Endothelial cell of umbilical vein (primary cell): ENCODE results near the gene ASIC4. TPM values are rescaled to one million over a fixed set of nuclear protein-coding genes. Genes with fewer than 3 reads are reported as not detected.

Source experiments
- BruUV-seq: library from RNA; stranded (reverse); fragments of 400-500 nt; replicated peaks from 2 replicates; lab custom pipeline; 2021; lab: Mats Ljungman, UMichigan
- CTCF ChIA-PET: fragments of 300-600, 350-600 bp; sonication (Branson Sonifier 250); formaldehyde crosslinking; loops from one replicate; lab custom pipeline; 2021; ENCODE audit warnings: antibody characterized with exemption, inconsistent platforms; lab: Charles Lee
- POLR2A ChIA-PET: fragments of 300-600, 350-600 bp; sonication (Branson Sonifier 250); formaldehyde crosslinking; loops from one replicate; lab custom pipeline; 2021; ENCODE audit warnings: antibody characterized with exemption, inconsistent platforms; lab: Charles Lee
- DNase-seq: peaks from one replicate; pipeline ENCODE4 v3.0.0-alpha.2; 2011; ENCODE audit warnings: low read depth, low spot score
- FAIRE-seq: peaks from 2 replicates; lab custom pipeline; 2011; peaks lifted over from hg19 to GRCh38; lab: Jason Lieb, UNC
- H2AFZ ChIP-seq: 2 replicates; pipeline ENCODE4 v1.6.0; 2012; ENCODE audit warnings: low read depth, low read length, control low read depth, inconsistent platforms
- H3K27ac ChIP-seq: 2 replicates; pipeline ENCODE4 v1.5.1; 2011; ENCODE audit warnings: low read depth, mild to moderate bottlenecking, control low read depth, low read length, moderate library complexity; ENCODE audit not compliant: insufficient read depth
- H3K27me3 ChIP-seq, 2 experiments: 2 replicates each; pipeline versions ENCODE4 v1.6.0 to v1.6.1; 2011; ENCODE audit warnings: low read length in 2 of 2, mixed read lengths in 1 of 2; ENCODE audit not compliant: control insufficient read depth in 2 of 2, insufficient read depth in 2 of 2
- H3K36me3 ChIP-seq, 2 experiments: 2 replicates in 1 of 2; 3 replicates in 1 of 2; pipeline ENCODE4 v1.5.1; 2011; ENCODE audit warnings: low read length in 2 of 2, mild to moderate bottlenecking in 1 of 2, moderate library complexity in 1 of 2; ENCODE audit not compliant: control insufficient read depth in 2 of 2, insufficient read depth in 2 of 2; ENCODE audit errors: extremely low read depth in 1 of 2
- H3K4me1 ChIP-seq: 3 replicates; pipeline ENCODE4 v1.5.1; 2011; ENCODE audit warnings: mild to moderate bottlenecking, low read length; ENCODE audit not compliant: control insufficient read depth, insufficient read depth; ENCODE audit errors: extremely low read depth
- H3K4me2 ChIP-seq: 2 replicates; pipeline ENCODE4 v1.6.1; 2011; ENCODE audit warnings: low read length, control low read depth, mixed read lengths; ENCODE audit not compliant: insufficient read depth
- H3K4me3 ChIP-seq, 3 experiments: fragments of 200-600 bp in 1 of 3; sonication (generic), shearing (Covaris generic) in 1 of 3; replicated peaks in 1 of 3; 2 replicates each; pipeline ENCODE4 v1.5.1; 2011 to 2016; ENCODE audit warnings: control low read depth in 3 of 3, low read length in 3 of 3, mild to moderate bottlenecking in 2 of 3, inconsistent platforms in 1 of 3, low read depth in 1 of 3, moderate library complexity in 1 of 3; ENCODE audit not compliant: insufficient read depth in 1 of 3
- H3K79me2 ChIP-seq: 2 replicates; pipeline ENCODE4 v1.6.0; 2012; ENCODE audit warnings: low read length, inconsistent platforms; ENCODE audit not compliant: control insufficient read depth, insufficient read depth
- H3K9ac ChIP-seq: replicated peaks from 2 replicates; pipeline ENCODE3; 2011; ENCODE audit warnings: low read length, control low read depth; ENCODE audit not compliant: insufficient read depth; ENCODE audit errors: extremely low read depth
- H3K9me1 ChIP-seq: replicated peaks from 3 replicates; pipeline ENCODE4 v1.6.0; 2011; ENCODE audit warnings: mild to moderate bottlenecking, low read length; ENCODE audit not compliant: control insufficient read depth, insufficient read depth; ENCODE audit errors: extremely low read depth
- H3K9me3 ChIP-seq: replicated peaks from 2 replicates; pipeline ENCODE4 v1.5.1; 2012; ENCODE audit warnings: low read length, inconsistent platforms; ENCODE audit not compliant: control insufficient read depth, insufficient read depth
- H4K20me1 ChIP-seq: replicated peaks from 2 replicates; pipeline ENCODE3; 2011; ENCODE audit warnings: mild to moderate bottlenecking, low read length; ENCODE audit not compliant: control insufficient read depth, insufficient read depth; ENCODE audit errors: extremely low read depth
- FOS ChIP-seq: IDR thresholded peaks from 2 replicates; pipeline ENCODE4 v1.6.1; 2011; ENCODE audit warnings: mild to moderate bottlenecking, low read length, moderate library complexity, borderline replicate concordance; ENCODE audit not compliant: insufficient read depth
- POLR2AphosphoS5 ChIP-seq: IDR thresholded peaks from 2 replicates; pipeline ENCODE4 v1.6.1; 2012; ENCODE audit warnings: low read depth, mild to moderate bottlenecking, control low read depth, low read length, moderate library complexity; ENCODE audit not compliant: insufficient read depth
- dilution Hi-C: fragments of 300-500 bp; cut with MboI; formaldehyde crosslinking; loops from one replicate; pipeline ENCODE4 v1.15.0; 2019; ENCODE audit warnings: low sequenced_read_pairs; ENCODE audit not compliant: extremely low pct_ligation_motif_present
- intact Hi-C: fragments of 100-400 bp; cut with micrococcal nuclease; formaldehyde crosslinking; loops from one replicate; pipeline ENCODE4 v1.10.0; 2022
- polyA plus RNA-seq, 4 experiments: library from polyadenylated mRNA; depleted of rRNA in 3 of 4; stranded (reverse) in 3 of 4; unstranded in 1 of 4; fragments of >200 nt; gene quantifications; 2 replicates each; pipeline versions ENCODE4 v1.2.1 to v1.2.3, GENCODE V29; 2011 to 2012; ENCODE audit warnings: missing spikeins in 1 of 4
- total RNA-seq: library from RNA; stranded (reverse); gene quantifications from 2 replicates; pipeline ENCODE4 v1.2.3, GENCODE V29; 2021
- TF ChIP-seq, protein P1 (sequence below): IDR thresholded peaks from 2 replicates; pipeline ENCODE4 v1.6.1; 2011; ENCODE audit not compliant: insufficient read depth, insufficient read length
- TF ChIP-seq, protein P2 (sequence below), 2 donors: IDR thresholded peaks; 1 replicate in 1 of 2; 2 replicates in 1 of 2; pipeline ENCODE4 v1.5.1; 2011; ENCODE audit warnings: low read length in 2 of 2, mild to moderate bottlenecking in 2 of 2, moderate library complexity in 2 of 2, control low read depth in 1 of 2, inconsistent platforms in 1 of 2, low read depth in 1 of 2; ENCODE audit not compliant: insufficient read depth in 1 of 2; ENCODE audit errors: extremely low read depth in 1 of 2

Gene ASIC4
- total and polyA plus RNA-seq, 2 donors (not counting 3 experiments of a cell fraction or from before 2014, with no cell fraction given), result not detected

DNA sequence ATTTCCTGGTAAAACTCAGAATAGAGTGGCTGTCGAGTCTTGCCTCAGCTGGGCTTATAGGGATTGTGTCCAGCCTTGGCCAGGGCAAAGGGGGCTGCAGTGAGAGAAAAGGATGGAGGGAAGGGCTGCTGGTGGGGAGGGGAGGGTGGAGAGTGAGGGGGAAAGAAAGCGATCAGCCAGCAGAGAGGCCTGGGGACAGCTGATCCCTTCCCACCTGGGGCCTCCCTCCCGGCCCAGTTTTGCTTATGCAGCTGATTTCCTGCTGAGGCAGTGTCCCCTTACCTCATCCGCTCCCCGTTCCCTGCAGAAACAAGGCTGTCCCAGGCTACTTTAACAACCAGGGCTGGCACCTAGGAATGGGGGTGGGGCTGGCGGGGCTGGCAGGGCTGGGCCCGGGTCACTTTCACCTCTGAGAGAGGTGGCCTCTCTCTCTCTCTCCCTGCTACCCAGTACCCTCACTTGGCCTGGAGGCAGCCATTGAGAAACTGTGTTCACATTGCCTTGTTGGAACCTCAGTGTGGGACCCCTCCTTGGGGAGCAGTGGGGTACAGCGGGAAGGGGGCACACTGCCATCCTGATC is 27.8 kb upstream of the ASIC4 start:
- Histone ChIP-seq H4K20me1 (no peaks in the 10 kb centered on the region), H2AFZ (no peak overlapping the region), H3K9me3 (no peaks in the 10 kb centered on the region), H3K79me2 (no peaks in the 10 kb centered on the region), H3K4me1 (no peaks in the 10 kb centered on the region), H3K36me3 (no peaks in the 10 kb centered on the region), H3K27ac (no peak overlapping the region), H3K9ac (no peak overlapping the region), H3K9me1 (no peaks in the 10 kb centered on the region), H3K4me3 (no peak overlapping the region), H3K27me3 (peaks cover 43 to 47% of the 10 kb centered on the region in 2 experiments), H3K4me2 (no peak overlapping the region)
- dilution Hi-C loops, result no loop called here
- POLR2A ChIA-PET, result interaction anchor here (1.8 kb wide), 1 partner anchor 99 kb away, joined by 6 read pairs; the partner anchor contains the start of gene DNPEP
- TF ChIP-seq, protein P1, sequence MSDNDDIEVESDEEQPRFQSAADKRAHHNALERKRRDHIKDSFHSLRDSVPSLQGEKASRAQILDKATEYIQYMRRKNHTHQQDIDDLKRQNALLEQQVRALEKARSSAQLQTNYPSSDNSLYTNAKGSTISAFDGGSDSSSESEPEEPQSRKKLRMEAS, result no peak
- TF ChIP-seq POLR2AphosphoS5, result no peak
- TF ChIP-seq, protein P2, sequence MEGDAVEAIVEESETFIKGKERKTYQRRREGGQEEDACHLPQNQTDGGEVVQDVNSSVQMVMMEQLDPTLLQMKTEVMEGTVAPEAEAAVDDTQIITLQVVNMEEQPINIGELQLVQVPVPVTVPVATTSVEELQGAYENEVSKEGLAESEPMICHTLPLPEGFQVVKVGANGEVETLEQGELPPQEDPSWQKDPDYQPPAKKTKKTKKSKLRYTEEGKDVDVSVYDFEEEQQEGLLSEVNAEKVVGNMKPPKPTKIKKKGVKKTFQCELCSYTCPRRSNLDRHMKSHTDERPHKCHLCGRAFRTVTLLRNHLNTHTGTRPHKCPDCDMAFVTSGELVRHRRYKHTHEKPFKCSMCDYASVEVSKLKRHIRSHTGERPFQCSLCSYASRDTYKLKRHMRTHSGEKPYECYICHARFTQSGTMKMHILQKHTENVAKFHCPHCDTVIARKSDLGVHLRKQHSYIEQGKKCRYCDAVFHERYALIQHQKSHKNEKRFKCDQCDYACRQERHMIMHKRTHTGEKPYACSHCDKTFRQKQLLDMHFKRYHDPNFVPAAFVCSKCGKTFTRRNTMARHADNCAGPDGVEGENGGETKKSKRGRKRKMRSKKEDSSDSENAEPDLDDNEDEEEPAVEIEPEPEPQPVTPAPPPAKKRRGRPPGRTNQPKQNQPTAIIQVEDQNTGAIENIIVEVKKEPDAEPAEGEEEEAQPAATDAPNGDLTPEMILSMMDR (IDR thresholded peaks at IDR 0.05; ENCODE audit: extremely low read depth in 1 of 2, insufficient read depth in 1 of 2, low read depth in 1 of 2, low read length in 2 of 2), result no peak
- TF ChIP-seq FOS, result no peak
- FAIRE-seq (no peak), DNase-seq (no peak)
- intact Hi-C loops, result no loop called here
- no TSS peak for BruUV-seq
- CTCF ChIA-PET, result interaction anchor here (0.6 to 19.9 kb wide), 7 partner anchors 8 to 74 kb away, joined by 3 to 731 read pairs (median 5); partner anchors contain the start of gene GMPPA
